Measurements from ENCODE around the gene SPIB.

SPIB gene

DNA sequence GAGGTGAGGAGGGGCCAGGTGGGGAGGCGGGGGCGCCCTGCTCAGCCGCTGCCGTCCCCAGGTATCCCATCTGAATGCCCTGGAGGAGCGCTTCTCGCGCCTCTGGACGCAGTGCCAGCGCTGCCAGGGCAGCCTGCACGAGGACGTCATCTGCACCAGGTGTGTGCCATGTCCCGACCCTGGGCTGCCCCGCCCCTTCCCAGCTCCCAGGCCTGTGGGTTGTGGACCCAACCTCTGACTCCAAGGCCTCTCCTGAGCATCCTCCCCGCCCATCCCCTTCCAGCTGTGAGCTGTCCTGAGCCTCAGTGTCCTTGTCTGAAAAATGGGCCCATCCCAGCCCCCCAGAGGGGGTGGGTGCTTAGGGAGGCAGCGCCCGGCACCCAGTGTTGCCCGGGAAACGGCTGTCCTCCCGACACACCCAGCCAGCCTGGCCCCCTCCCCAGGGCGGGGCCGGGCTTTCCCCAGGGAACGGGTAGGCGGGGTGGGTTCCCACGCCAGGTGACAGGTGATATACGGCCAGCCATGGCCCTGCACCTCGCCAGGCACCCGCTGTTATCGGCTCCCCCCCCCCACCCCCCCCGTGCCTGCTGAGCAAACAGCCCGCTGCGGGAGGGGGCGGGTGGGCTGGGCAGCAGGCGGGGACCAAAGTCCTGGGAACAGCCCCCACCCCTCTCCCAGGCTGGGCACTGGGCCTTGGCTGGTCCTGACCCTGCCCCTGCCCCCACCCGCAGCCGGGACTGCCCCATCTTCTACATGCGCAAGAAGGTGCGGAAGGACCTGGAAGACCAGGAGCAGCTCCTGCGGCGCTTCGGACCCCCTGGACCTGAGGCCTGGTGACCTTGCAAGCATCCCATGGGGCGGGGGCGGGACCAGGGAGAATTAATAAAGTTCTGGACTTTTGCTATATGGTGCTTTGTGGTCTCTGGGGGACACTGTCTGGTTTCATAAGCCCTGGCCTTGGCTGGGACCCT is 1.3 kb upstream of the SPIB start:
- in situ Hi-C loops (cut with HindIII; ENCODE audit: low sequenced_read_pairs): no loop called here

DNA sequence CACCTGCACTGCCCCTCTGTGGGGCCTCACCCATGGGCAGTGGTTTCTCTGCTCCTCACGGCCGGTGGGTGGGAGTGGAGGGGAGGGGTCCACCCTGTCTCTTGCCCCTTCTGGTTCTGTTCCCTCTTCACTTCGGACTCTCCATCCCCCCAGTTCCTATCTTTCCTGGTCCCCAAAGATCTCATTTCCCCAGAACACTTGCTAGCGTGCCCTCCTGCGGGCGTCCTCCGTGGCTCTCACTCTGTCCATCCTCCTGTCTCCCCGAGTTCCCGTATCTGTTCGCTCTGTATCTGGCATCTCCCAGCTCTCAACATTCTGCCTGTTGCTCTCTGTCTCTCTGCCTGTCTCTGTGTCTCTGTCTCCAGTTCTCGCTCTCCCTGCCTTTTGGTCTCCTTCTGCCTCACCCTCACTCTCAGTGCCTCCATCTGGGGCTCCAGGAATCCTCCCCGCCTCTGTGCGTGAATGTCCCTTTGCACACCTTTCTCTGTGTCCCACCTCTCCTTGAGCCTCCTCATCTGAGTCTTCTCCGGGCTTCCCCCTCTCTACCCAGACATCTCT is 363 bp downstream of the SPIB start:
- in situ Hi-C loops (cut with HindIII; ENCODE audit: low sequenced_read_pairs): no loop called here

DNA sequence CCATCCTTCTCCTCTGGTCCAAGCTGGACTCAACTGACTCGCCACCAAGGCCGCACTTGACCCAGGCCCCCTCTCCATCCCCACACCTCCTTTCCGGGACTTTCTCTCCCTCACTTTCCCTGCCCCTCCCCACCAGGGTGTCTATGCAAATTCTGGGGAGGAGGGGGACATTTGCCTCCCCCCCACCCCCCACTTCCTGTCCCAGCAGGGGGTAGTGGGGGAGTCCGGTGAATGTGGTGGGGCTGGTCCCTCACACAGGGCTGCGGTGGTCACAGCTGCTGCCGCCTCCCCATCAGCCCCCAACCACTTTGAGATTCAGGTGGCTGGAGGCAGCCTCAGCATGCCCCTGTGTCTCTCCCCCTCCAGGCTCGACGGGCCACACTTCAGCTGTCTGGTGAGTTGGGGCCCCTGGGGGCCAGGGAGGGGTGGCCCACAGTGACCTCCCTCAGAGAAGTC is 870 bp downstream of the SPIB start:
- in situ Hi-C loops (cut with HindIII; ENCODE audit: low sequenced_read_pairs): no loop called here

DNA sequence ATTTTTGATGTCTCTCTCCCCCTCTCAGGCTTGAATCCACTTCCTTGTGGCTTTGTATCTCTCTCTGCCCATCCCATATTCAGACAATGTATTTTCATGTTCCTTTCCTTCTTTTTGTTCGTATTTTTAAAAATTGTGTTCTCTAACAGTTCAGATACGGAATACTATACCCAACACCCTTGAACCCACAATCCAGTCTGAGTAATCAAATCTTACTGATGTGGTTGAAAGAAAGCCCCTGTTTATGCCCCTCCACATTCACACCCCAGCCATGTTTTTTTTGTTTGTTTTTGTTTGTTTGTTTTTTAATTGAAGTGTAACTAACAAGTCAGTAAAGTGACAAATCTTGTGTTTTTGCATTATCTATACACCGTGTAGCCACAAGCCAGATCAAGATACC is 1.4 kb downstream of the SPIB start:
- in situ Hi-C loops (cut with HindIII; ENCODE audit: low sequenced_read_pairs): no loop called here

DNA sequence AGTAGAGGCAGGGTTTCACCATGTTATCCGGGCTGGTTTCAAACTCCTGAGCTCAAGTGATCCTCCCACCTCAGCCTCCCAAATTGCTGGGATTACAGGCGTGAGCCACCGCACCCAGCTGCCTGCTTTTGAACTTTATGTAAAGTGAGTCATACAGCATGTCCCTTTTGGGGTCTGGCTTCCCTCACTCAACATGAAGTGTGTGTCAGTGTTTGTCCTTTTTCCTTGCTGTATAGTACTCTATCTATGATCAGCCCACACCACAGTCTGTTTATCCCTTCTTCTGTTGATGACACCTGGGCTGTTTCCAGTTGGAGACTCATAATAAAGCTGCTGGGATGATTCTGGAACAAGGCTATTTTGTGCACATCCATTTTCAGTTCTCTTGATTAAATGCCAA is 2.1 kb downstream of the SPIB start:
- in situ Hi-C loops (cut with HindIII; ENCODE audit: low sequenced_read_pairs): no loop called here

DNA sequence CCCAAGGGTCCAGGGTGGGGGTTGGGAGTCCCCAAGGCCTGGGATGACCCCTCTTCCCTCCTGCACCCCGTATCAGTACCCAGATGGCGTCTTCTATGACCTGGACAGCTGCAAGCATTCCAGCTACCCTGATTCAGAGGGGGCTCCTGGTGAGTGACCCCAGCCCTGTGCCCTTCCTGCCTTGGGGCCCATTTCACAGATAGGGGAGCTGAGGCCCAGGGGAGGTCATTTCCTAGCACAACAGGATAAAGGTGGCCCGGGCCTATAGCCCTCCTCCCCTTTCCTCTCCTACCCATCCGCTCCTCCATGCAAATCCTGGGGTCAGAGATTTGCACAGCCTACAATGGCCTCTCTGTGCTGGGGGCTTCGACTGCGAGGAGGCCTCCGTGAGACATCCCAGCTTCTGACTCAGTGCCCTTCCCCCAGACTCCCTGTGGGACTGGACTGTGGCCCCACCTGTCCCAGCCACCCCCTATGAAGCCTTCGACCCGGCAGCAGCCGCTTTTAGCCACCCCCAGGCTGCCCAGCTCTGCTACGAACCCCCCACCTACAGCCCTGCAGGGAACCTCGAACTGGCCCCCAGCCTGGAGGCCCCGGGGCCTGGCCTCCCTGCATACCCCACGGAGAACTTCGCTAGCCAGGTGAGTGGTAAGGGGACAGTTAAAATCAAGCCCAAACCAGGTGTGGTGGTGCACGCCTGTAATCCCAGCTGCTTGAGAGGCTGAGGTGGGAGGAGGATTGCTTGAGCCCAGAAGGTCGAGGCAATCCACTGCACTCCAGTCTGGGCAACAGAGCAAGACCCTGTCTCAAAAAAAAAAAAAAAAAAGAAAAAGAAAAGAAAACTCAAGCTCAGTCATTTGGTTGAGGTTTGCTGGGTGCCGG is 3.9 kb downstream of the SPIB start:
- in situ Hi-C loops (cut with HindIII; ENCODE audit: low sequenced_read_pairs): no loop called here

DNA sequence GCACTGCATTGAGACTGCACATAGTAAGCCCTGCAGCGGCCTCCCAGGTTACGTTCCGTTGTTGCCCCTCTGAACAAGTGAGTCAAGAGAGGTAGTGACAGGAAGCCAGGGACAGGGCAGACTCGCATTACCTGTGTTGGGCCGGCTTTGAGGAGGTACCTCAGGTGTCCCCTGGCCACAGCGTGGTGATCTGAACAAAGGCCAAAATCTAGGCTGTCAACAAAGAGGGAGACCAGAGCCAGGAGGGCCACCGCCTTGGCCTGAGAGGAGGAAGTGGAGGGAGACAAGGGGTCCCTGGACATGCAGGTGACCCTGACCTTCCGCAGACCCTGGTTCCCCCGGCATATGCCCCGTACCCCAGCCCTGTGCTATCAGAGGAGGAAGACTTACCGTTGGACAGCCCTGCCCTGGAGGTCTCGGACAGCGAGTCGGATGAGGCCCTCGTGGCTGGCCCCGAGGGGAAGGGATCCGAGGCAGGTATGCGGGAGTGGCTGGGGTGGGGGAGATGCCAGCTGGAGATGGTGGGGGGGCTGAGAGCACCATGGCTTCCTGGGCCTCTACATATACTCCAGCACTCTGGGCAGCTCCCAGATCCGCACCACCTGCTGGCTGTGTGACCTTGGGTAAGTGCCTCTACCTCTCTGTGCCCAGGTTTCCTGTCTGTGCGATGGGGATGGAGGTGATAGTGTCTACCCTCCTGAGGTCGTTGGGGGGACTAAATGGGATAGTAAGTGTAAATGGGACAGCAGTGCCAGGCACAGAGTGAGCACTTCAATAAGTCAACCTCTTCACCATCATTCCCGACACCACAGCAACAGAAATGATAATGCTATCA is 4.8 kb downstream of the SPIB start:
- in situ Hi-C loops (cut with HindIII; ENCODE audit: low sequenced_read_pairs): no loop called here

DNA sequence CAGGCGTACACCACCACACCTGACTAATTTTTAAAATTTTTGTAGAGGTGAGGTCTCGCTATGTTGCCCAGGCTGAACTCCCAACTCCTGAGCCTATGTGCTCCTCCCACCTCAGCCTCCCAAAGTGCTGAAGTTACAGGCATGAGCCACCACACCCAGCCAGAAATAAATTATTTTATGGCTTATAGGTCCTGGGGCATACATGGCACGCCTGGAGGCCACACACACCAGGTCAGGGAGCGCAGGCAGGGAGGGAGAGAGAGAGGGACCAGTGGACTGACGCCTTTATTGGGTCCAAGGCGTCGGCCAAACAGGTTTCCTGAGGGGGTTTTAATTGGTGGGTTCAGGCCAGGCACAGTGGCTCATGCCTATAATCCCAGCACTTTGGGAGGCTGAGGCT is 6.8 kb downstream of the SPIB start:
- in situ Hi-C loops (cut with HindIII; ENCODE audit: low sequenced_read_pairs): no loop called here

DNA sequence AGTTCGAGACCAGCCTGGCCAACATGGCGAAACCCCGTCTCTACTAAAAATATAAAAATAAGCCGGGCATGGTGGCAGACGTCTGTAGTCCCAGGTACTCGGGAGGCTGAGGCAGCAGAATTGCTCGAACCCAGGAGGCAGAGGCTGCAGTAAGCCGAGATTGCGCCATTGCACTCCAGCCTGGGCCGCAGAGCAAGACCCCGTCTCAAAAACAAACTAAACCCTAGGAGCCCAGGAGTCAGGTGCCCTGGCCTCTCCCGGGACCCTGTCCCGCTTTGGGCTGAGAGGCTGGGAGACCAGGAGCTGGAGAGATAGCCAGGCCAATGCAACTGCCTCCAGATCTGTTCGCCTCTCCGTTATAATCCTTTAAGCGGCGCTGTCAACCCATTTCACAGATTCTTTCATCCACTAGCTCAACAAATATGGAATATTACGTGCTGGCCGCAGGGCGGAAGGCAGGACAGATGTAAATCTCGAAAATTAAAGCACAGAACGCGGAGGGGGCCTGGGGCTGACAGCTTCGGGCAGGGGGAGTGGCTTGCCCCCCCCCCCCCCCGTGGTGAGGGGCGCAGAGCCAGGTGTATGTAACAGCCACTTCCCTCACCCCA is 8.7 kb downstream of the SPIB start:
- in situ Hi-C loops (cut with HindIII; ENCODE audit: low sequenced_read_pairs): no loop called here

DNA sequence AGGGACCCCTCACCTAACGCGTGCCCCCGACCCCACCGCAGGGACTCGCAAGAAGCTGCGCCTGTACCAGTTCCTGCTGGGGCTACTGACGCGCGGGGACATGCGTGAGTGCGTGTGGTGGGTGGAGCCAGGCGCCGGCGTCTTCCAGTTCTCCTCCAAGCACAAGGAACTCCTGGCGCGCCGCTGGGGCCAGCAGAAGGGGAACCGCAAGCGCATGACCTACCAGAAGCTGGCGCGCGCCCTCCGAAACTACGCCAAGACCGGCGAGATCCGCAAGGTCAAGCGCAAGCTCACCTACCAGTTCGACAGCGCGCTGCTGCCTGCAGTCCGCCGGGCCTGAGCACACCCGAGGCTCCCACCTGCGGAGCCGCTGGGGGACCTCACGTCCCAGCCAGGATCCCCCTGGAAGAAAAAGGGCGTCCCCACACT is 9.3 kb downstream of the SPIB start:
- in situ Hi-C loops (cut with HindIII; ENCODE audit: low sequenced_read_pairs): no loop called here

DNA sequence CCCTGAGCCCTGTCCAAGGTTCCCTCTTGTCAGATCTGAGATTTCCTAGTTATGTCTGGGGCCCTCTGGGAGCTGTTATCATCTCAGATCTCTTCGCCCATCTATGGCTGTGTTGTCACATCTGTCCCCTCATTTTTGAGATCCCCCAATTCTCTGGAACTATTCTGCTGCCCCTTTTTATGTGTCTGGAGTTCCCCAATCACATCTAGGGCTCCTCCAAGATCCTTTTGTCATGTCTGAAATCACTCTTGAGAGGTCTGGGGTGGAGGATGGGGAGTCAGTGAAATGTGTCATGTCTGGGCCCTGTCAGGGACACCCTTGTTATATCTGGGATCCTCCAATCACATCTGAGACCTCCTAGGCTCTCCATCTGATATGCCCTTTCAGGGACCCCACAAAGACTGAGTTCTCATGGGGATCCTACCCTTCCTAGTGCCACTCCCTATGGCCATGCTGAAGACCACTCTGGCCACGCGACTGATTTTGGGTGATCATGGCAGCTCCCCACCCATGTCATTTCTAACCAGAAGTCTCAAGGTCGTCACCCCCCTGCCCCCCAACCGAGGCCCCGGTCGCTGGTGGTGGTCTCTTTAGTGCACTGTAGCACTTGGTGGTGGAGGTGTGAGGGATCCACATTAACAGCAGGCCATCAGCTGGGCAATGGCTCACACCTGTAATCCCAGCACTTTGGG is 10.2 kb downstream of the SPIB start:
- in situ Hi-C loops (cut with HindIII; ENCODE audit: low sequenced_read_pairs): no loop called here

DNA sequence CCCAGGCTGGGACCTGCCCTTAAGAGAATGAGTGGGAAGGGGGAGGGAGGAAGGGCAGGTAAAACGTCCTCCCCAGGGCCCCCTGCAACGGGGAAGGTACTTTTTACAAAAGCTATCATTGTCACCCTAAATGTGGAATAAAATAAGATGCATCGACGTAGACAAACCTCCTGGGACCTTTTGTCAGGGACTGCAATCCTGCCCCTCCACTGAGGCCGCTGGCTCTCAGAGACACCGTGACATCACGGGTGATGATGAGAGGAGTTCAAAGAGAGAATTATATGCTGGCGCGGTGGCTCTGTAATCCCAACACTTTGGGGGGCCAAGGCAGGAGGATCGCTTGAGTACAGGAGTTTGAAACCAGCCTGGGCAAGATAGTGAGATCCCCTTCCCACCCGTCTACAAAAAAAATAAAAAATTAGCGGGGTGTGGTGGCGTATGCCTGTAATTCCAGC is 12.2 kb downstream of the SPIB start:
- in situ Hi-C loops (cut with HindIII; ENCODE audit: low sequenced_read_pairs): no loop called here

DNA sequence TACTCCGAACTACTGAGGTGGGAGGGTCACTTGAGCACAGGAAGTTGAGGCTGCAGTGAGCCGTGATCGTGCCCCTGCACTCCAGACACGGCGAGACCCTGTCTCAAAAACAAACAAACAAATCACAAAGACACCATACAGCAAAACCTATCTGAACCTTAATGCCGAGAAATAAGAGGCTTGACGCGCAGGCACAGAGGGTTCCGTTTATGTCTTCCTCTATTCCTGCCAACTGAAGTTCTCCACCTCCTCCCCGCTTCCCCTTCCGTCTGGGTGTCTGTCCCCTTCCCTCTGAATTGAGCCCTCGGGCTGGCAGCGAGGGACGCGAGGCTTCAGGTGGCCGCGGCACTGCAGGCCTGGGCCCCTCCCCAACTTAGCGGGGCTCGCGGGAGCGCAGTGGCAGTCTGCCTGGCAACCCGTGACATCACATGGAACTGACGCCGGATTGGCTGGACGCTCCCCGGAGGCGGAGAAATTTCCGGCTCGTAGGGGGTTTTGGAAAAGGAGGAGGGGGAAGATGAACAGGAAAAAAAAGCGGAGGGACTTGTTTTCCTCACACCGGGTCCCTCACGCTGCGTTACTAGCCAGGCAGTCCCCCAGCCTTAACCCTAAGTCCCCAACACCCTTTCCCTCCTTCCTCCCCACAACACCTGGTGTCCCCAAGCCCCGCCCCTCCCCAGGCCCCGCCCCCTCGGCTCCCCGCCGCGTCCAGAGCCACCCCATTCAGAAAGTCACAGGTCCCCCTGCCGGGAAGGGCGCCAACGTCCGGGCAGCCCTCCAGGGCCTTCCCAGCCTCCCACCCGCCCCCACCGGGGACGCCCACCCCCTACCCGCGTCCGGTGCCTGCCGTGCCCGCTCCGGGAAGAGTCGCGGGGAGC is 12.8 kb downstream of the SPIB start:
- in situ Hi-C loops (cut with HindIII; ENCODE audit: low sequenced_read_pairs): no loop called here

DNA sequence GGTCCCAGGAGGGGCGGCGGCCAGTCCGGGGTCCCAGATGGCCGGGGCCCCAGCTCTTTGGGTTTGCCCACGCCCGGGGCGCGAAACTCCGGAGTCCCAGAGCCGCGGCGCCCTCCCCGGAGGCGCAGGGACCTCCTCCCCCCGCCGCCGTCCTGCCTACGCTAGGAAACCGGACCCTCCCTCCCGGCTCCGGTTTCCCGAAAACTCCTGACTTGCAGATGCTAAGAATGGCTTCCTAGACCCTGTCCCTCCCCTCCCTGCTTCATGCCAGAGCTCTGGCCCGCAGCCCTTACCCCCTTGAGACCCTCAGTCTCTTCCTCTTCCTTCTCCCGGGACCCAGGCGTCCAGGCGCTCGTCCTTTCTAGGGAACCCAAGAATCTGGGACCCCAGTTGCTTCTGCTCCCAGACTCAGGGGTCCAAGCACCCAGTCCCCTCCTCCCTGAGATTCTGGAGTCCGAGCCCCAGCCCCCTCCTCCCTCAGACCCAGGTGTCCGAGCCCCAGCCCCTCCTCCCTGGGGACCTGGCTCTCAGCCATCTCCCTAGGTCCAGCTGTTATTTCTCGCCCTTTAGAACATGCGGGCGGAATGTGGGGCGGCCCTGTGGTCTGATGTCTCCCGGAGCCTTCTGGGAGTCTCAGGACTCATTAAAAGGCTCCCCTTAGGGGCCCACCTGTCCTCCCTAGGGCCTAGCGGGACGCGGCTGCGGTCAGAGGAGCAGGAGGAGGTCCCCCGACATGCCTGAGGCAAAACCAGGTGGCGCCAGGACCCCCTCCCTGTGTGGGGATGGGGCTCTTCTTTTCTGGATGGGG is 13.7 kb downstream of the SPIB start, which contains the start of gene MYBPC2:
Gene MYBPC2 (plus strand): TSS at position 672 of the 808 bp plus-strand sequence. CDS start 62 bp downstream, at position 734.
- in situ Hi-C loops (cut with HindIII; ENCODE audit: low sequenced_read_pairs): no loop called here

DNA sequence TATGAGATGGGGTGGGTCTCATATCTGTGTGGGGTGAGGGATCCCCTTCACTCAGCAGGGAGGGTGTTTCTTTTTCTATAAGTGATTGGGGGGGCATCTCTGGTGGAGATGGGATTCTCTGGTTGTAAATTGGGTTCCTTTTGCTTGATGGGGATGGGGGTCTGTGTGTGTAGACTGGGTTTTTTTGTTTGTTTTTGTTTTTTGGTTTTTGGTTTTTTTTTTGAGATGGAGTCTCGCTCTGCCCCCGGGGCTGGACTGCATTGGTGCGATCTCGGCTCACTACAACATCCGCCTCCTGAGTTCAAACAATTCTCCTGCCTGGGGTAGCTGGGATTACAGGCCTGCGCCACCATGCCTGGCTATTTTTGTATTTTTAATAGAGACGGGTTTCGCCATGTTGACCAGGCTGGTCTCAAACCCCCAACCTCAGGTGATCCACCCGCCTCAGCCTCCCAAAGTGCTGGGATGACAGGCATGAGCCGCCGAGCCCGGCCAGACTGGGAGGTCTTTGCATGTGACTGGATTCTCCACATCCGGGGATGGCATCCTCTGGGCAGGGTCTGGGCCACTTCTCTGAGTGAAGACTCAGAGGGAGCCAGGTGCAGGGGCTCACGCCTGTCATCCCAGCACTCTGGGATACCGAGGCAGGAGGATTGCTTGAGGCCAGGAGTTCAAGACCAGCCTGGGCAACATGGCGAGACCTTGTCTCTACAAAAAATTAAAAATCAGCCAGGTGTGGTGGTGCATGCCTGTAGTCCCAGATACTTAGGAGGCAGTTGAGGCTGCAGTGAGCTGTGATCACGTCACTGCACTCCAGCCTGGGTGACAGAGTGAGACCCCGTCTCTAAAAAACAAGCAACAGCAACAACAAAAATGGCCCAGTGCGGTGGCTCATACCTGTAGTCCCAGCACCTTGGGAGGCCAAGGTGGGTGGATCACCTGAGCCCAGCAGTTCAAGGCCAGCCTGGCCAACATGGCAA is 14.8 kb downstream of the SPIB start:
- in situ Hi-C loops (cut with HindIII; ENCODE audit: low sequenced_read_pairs): no loop called here

DNA sequence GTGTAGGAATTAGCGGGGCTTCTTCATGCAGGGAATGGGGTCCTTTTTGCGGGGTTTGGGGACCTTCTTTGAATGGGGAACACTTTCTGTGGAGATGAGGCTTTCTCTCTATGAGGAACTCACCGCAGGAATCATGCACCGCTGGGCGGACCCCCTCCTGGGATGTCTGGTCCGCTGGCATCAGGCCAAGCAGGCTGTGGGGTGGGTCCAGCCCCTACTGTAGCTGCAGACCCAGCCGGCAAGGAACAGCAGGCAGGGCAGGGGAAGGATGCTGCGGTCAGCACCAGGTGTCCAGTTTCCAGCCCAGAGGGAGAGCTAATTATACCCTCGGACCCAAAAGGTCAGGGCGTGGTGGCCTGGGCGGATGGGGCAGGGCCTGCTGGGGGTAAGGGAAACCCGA is 15.8 kb downstream of the SPIB start:
- in situ Hi-C loops (cut with HindIII; ENCODE audit: low sequenced_read_pairs): no loop called here
